Neural crest cell (in vitro differentiated cells): ENCODE measurements around the gene EXT2. TPM values are rescaled to one million over a fixed set of nuclear protein-coding genes. Genes with fewer than 3 reads are reported as not detected.
A peak's percentile ranks its signal among the peaks of the same experiment; 100 is the strongest.

Experiments
- DNase-seq: peaks from one replicate; pipeline ENCODE4 v3.0.0; 2021; ENCODE audit warnings: low read depth, mixed read lengths, low spot score
- H3K27ac Mint-ChIP-seq: one replicate; pipeline ENCODE4 v1.8.0; 2021; ENCODE audit warnings: mild to moderate bottlenecking, mixed read lengths; ENCODE audit not compliant: unreplicated experiment
- H3K27me3 Mint-ChIP-seq: 2 replicates; pipeline ENCODE4 v1.8.0; 2021; ENCODE audit warnings: low read depth, mild to moderate bottlenecking, mixed read lengths
- H3K36me3 Mint-ChIP-seq: 2 replicates; pipeline ENCODE4 v1.8.0; 2021; ENCODE audit warnings: low read depth, mild to moderate bottlenecking, mixed read lengths
- H3K4me1 Mint-ChIP-seq: 2 replicates; pipeline ENCODE4 v1.8.0; 2021; ENCODE audit warnings: mixed read lengths
- H3K4me3 Mint-ChIP-seq: one replicate; pipeline ENCODE4 v1.8.0; 2021; ENCODE audit warnings: mild to moderate bottlenecking, mixed read lengths
- H3K9me3 Mint-ChIP-seq: 2 replicates; pipeline ENCODE4 v1.8.0; 2021; ENCODE audit warnings: mixed read lengths
- CTCF ChIP-seq: fragments of 200-600 bp; sonication (generic); conservative IDR thresholded peaks from 2 replicates; pipeline ENCODE4 v1.5.0; 2021; ENCODE audit warnings: antibody characterized with exemption, mild to moderate bottlenecking
- total RNA-seq: library from RNA; stranded (reverse); gene quantifications from 2 replicates; pipeline ENCODE4 v1.2.1, GENCODE V29; 2021

EXT2 gene
- total RNA-seq, 1 donor from 2014 or later, result 56.6 TPM

- Mint-ChIP-seq H3K27me3 (peaks cover 2% of the 10 kb centered on the region), H3K9me3 (peaks cover 3% of the 10 kb centered on the region), H3K4me3 (no peak overlapping the region), H3K4me1 (no peaks in the 10 kb centered on the region), H3K27ac (no peak overlapping the region), H3K36me3 (no peaks in the 10 kb centered on the region)
- DNase-seq, result no peak
- TF ChIP-seq CTCF, result no peak
Observed at GRCh38 chr11:44051171-44051570, 44.3 kb upstream of the EXT2 start.

GRCh38 chr11:44057340-44057739 is 38.1 kb upstream of the EXT2 start:
- Mint-ChIP-seq H3K27ac (peak overlapping the region; percentile 43), H3K4me3 (no peak overlapping the region), H3K9me3 (no peaks in the 10 kb centered on the region), H3K36me3 (no peaks in the 10 kb centered on the region), H3K27me3 (peaks cover 2% of the 10 kb centered on the region), H3K4me1 (no peaks in the 10 kb centered on the region)
- no peak for DNase-seq
- TF ChIP-seq CTCF, result no peak

- Mint-ChIP-seq H3K27me3 (peaks cover 2% of the 10 kb centered on the region), H3K4me1 (no peaks in the 10 kb centered on the region), H3K9me3 (no peaks in the 10 kb centered on the region), H3K27ac (no peak overlapping the region), H3K36me3 (no peaks in the 10 kb centered on the region), H3K4me3 (no peak overlapping the region)
- no peak for DNase-seq
- TF ChIP-seq CTCF, result no peak
Observed at GRCh38 chr11:44058275-44058674, 37.2 kb upstream of the EXT2 start.

GRCh38 chr11:44065161-44065661 is 30.3 kb upstream of the EXT2 start:
- no peak for TF ChIP-seq CTCF
- Mint-ChIP-seq H3K27me3 (peaks cover 2% of the 10 kb centered on the region), H3K27ac (no peak overlapping the region), H3K4me1 (peaks cover 30% of the 10 kb centered on the region), H3K36me3 (no peaks in the 10 kb centered on the region), H3K9me3 (no peaks in the 10 kb centered on the region), H3K4me3 (peak overlapping the region; percentile 86)
- no peak for DNase-seq

- Mint-ChIP-seq H3K36me3 (peaks cover 2% of the 10 kb centered on the region), H3K4me3 (peak within 1 kb of the TSS; percentile 86), H3K4me1 (peaks cover 30% of the 10 kb centered on the region), H3K27me3 (peaks cover 2% of the 10 kb centered on the region), H3K9me3 (no peaks in the 10 kb centered on the region), H3K27ac (peak within 1 kb of the TSS; percentile 93)
- TF ChIP-seq CTCF, result peak; percentile 84
- DNase-seq, result peak; percentile 84
Observed at GRCh38 chr11:44065841-44066731, 29.4 kb upstream of the EXT2 start, which contains the start of gene ACCS. Gene ACCS, plus strand, starts transcription at chr11:44066270. Its CDS starts 1,358 bp downstream, at chr11:44067628.
